Panc1 (cell line): ENCODE results near the gene NLRP4. TPM values are rescaled to one million over a fixed set of nuclear protein-coding genes. Genes with fewer than 3 reads are reported as not detected.

ENCODE experiments used
- ATAC-seq: fragments of 200-7000 bp; cut with Tn5 transposase; 2 replicates; pipeline ENCODE4 v1.9.1; 2020; ENCODE audit warnings: mild to moderate bottlenecking, moderate library complexity
- BruUV-seq: library from RNA; stranded (reverse); fragments of 400-500 nt; replicated peaks from 2 replicates; lab custom pipeline; 2021; lab: Mats Ljungman, UMichigan
- CTCF ChIA-PET: fragments of 300-600 bp; sonication (Branson Sonifier 250); formaldehyde crosslinking; loops from one replicate; lab custom pipeline; 2022; ENCODE audit warnings: antibody characterized with exemption; lab: Charles Lee
- POLR2A ChIA-PET: fragments of 300-600 bp; sonication (Branson Sonifier 250); formaldehyde crosslinking; loops from one replicate; lab custom pipeline; 2022; ENCODE audit warnings: antibody characterized with exemption; lab: Charles Lee
- DNase-seq: peaks from one replicate; pipeline ENCODE4 v3.0.0-alpha.2; 2010; ENCODE audit warnings: low read depth, low spot score
- H3K27ac ChIP-seq: 2 replicates; pipeline ENCODE4 v1.5.1; 2011; ENCODE audit warnings: mild to moderate bottlenecking, low read length, inconsistent platforms
- H3K27me3 ChIP-seq: fragments of 200-500 bp; sonication (Bioruptor generic); 2 replicates; pipeline ENCODE4 v1.6.0; 2014; ENCODE audit warnings: low read length, inconsistent platforms; ENCODE audit not compliant: control insufficient read depth, insufficient read depth
- H3K36me3 ChIP-seq: fragments of 200-500 bp; sonication (Bioruptor generic); 2 replicates; pipeline ENCODE4 v1.5.1; 2014; ENCODE audit warnings: inconsistent platforms, mild to moderate bottlenecking, low read length, moderate library complexity; ENCODE audit not compliant: control insufficient read depth, insufficient read depth
- H3K4me1 ChIP-seq: 2 replicates; pipeline ENCODE4 v1.5.1; 2011; ENCODE audit warnings: inconsistent platforms, mild to moderate bottlenecking, low read length, moderate library complexity; ENCODE audit not compliant: control insufficient read depth, insufficient read depth
- H3K4me3 ChIP-seq, 2 experiments: 2 replicates each; pipeline ENCODE4 v1.5.1; 2011 to 2012; ENCODE audit warnings: low read depth in 2 of 2, low read length in 2 of 2, mild to moderate bottlenecking in 2 of 2, inconsistent platforms in 1 of 2, moderate library complexity in 1 of 2
- H3K9me3 ChIP-seq: fragments of 200-500 bp; sonication (Bioruptor generic); 2 replicates; pipeline ENCODE4 v1.5.1; 2014; ENCODE audit warnings: low read depth, mild to moderate bottlenecking, inconsistent platforms, low read length, moderate library complexity; ENCODE audit not compliant: control insufficient read depth, insufficient read depth
- CTCF ChIP-seq: fragments of 450-650 bp; IDR thresholded peaks from 2 replicates; pipeline ENCODE4 v1.5.1; 2017; ENCODE audit warnings: mild to moderate bottlenecking
- POLR2AphosphoS5 ChIP-seq: IDR thresholded peaks from 2 replicates; pipeline ENCODE4 v1.6.1; 2012; ENCODE audit warnings: mild to moderate bottlenecking, low read depth, low read length, moderate library complexity
- SIN3A ChIP-seq: IDR thresholded peaks from 2 replicates; pipeline ENCODE4 v1.6.1; 2012; ENCODE audit warnings: low read depth, mild to moderate bottlenecking, low read length, moderate library complexity, borderline replicate concordance; ENCODE audit not compliant: insufficient read depth
- TCF7L2 ChIP-seq: IDR thresholded peaks from 2 replicates; pipeline ENCODE4 v1.6.1; 2011; ENCODE audit warnings: mild to moderate bottlenecking, low read depth, low read length, inconsistent platforms
- in situ Hi-C: cut with HindIII; loops from 2 replicates; pipeline ENCODE4 v1.10.0; 2016; ENCODE audit warnings: low sequenced_read_pairs, low pct_unique_long_range_greater_than_20kb
- intact Hi-C: fragments of 100-400 bp; cut with micrococcal nuclease; formaldehyde crosslinking; loops from one replicate; pipeline ENCODE4 v1.10.0; 2022; ENCODE audit not compliant: unreplicated experiment
- total RNA-seq: library from RNA; stranded (reverse); gene quantifications from one replicate; pipeline ENCODE4 v1.2.1, GENCODE V29; 2021; ENCODE audit not compliant: unreplicated experiment
- TF ChIP-seq, protein P1 (sequence below), 2 experiments: IDR thresholded peaks; 2 replicates each; pipeline ENCODE4 v1.6.1; 2011 to 2012; ENCODE audit warnings: low read depth in 2 of 2, control low read depth in 1 of 2, low read length in 1 of 2, mild to moderate bottlenecking in 1 of 2, moderate library complexity in 1 of 2; ENCODE audit not compliant: insufficient read depth in 1 of 2

The NLRP4 gene
- total RNA-seq, 1 experiment from 2014 or later, result not detected

DNA sequence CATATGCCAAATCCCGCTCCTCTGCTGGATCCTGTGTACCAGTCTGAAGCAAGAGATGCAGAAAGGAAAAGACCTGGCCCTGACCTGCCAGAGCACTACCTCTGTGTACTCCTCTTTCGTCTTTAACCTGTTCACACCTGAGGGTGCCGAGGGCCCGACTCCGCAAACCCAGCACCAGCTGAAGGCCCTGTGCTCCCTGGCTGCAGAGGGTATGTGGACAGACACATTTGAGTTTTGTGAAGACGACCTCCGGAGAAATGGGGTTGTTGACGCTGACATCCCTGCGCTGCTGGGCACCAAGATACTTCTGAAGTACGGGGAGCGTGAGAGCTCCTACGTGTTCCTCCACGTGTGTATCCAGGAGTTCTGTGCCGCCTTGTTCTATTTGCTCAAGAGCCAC is 22.1 kb downstream of the NLRP4 start:
- Histone ChIP-seq H3K4me1 (no peaks in the 10 kb centered on the region), H3K27ac (no peak overlapping the region), H3K27me3 (peaks cover 8% of the 10 kb centered on the region), H3K4me3 (no peak overlapping the region), H3K9me3 (no peaks in the 10 kb centered on the region), H3K36me3 (no peaks in the 10 kb centered on the region)
- intact Hi-C loops, result no loop called here
- no peak for TF ChIP-seq CTCF
- TF ChIP-seq POLR2AphosphoS5, result no peak
- TF ChIP-seq TCF7L2, result no peak
- TF ChIP-seq SIN3A, result no peak
- TF ChIP-seq, protein P1, sequence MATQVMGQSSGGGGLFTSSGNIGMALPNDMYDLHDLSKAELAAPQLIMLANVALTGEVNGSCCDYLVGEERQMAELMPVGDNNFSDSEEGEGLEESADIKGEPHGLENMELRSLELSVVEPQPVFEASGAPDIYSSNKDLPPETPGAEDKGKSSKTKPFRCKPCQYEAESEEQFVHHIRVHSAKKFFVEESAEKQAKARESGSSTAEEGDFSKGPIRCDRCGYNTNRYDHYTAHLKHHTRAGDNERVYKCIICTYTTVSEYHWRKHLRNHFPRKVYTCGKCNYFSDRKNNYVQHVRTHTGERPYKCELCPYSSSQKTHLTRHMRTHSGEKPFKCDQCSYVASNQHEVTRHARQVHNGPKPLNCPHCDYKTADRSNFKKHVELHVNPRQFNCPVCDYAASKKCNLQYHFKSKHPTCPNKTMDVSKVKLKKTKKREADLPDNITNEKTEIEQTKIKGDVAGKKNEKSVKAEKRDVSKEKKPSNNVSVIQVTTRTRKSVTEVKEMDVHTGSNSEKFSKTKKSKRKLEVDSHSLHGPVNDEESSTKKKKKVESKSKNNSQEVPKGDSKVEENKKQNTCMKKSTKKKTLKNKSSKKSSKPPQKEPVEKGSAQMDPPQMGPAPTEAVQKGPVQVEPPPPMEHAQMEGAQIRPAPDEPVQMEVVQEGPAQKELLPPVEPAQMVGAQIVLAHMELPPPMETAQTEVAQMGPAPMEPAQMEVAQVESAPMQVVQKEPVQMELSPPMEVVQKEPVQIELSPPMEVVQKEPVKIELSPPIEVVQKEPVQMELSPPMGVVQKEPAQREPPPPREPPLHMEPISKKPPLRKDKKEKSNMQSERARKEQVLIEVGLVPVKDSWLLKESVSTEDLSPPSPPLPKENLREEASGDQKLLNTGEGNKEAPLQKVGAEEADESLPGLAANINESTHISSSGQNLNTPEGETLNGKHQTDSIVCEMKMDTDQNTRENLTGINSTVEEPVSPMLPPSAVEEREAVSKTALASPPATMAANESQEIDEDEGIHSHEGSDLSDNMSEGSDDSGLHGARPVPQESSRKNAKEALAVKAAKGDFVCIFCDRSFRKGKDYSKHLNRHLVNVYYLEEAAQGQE (IDR thresholded peaks at IDR 0.05; ENCODE audit: insufficient read depth in 1 of 2, low read depth in 2 of 2, low read length in 1 of 2), result no peak
- no TSS peak for BruUV-seq
- POLR2A ChIA-PET, result no interaction called here
- in situ Hi-C loops, result no loop called here
- ATAC-seq, result no peak
- no peak for DNase-seq
- CTCF ChIA-PET, result no interaction called here

DNA sequence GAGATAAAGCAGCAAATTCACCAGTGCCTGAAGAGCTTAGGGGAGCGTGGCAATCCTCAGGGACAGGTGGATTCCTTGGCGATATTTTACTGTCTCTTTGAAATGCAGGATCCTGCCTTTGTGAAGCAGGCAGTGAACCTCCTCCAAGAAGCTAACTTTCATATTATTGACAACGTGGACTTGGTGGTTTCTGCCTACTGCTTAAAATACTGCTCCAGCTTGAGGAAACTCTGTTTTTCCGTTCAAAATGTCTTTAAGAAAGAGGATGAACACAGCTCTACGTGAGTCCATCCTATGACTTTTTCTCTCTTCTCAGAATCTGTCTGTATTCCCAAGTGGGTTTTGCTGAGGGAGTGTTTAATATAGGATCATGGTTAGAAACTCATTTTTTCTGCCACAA is 22.6 kb downstream of the NLRP4 start:
- in situ Hi-C loops (no loop called here), intact Hi-C loops (no loop called here)
- H3K36me3 ChIP-seq, result no peaks in the 10 kb centered on the region
- no TSS peak for BruUV-seq
- no peaks in the 10 kb centered on the region for H3K9me3 ChIP-seq
- H3K4me1 ChIP-seq, result no peaks in the 10 kb centered on the region
- no peak overlapping the region for H3K27ac ChIP-seq
- no peak for TF ChIP-seq POLR2AphosphoS5
- TF ChIP-seq SIN3A, result no peak
- TF ChIP-seq TCF7L2, result no peak
- no peak for TF ChIP-seq CTCF
- TF ChIP-seq, protein P1 (IDR thresholded peaks at IDR 0.05; ENCODE audit: insufficient read depth in 1 of 2, low read depth in 2 of 2, low read length in 1 of 2), result no peak
- peaks cover 8% of the 10 kb centered on the region for H3K27me3 ChIP-seq
- CTCF ChIA-PET, result no interaction called here
- ATAC-seq (no peak), DNase-seq (no peak)
- no peak overlapping the region for H3K4me3 ChIP-seq
- POLR2A ChIA-PET, result no interaction called here
